HG02588 (cell line): ENCODE data around the gene SETBP1.

Experiments
- ATAC-seq: cut with Tn5 transposase; IDR thresholded peaks from one replicate; pipeline ENCODE4 v1.9.1; 2021; ENCODE audit warnings: mild to moderate bottlenecking, moderate library complexity; ENCODE audit not compliant: unreplicated experiment

The SETBP1 gene

GRCh38 chr18:45055811-45056210, 375.1 kb downstream of the SETBP1 start:
- ATAC-seq, result no peak

GRCh38 chr18:45056926-45057325, 376.2 kb downstream of the SETBP1 start:
- no peak for ATAC-seq

- ATAC-seq, result no peak
Measured at GRCh38 chr18:45057955-45058600, 377.4 kb downstream of the SETBP1 start.

GRCh38 chr18:45059695-45060094, 379.0 kb downstream of the SETBP1 start:
- ATAC-seq, result no peak

GRCh38 chr18:45060102-45060501, 379.4 kb downstream of the SETBP1 start:
- ATAC-seq, result no peak

GRCh38 chr18:45061359-45061758, 380.7 kb downstream of the SETBP1 start:
- ATAC-seq, result no peak

GRCh38 chr18:45063246-45064038, 382.8 kb downstream of the SETBP1 start:
- no peak for ATAC-seq

- no peak for ATAC-seq
Measured at GRCh38 chr18:45066210-45066609, 385.5 kb downstream of the SETBP1 start.

GRCh38 chr18:45066886-45067285, 386.2 kb downstream of the SETBP1 start:
- ATAC-seq, result no peak

- ATAC-seq, result no peak
Measured at GRCh38 chr18:45068400-45069094, 387.9 kb downstream of the SETBP1 start.

- no peak for ATAC-seq
Measured at GRCh38 chr18:45069546-45069945, 388.9 kb downstream of the SETBP1 start.

GRCh38 chr18:45071956-45072355, 391.3 kb downstream of the SETBP1 start:
- no peak for ATAC-seq

GRCh38 chr18:45073556-45073955, 392.9 kb downstream of the SETBP1 start:
- no peak for ATAC-seq

- no peak for ATAC-seq
Measured at GRCh38 chr18:45081566-45082181, 401.0 kb downstream of the SETBP1 start.

GRCh38 chr18:45083226-45083855, 402.7 kb downstream of the SETBP1 start:
- no peak for ATAC-seq

GRCh38 chr18:45084206-45084605, 403.5 kb downstream of the SETBP1 start:
- ATAC-seq, result no peak

- no peak for ATAC-seq
Measured at GRCh38 chr18:45085916-45086624, 405.4 kb downstream of the SETBP1 start.

- no peak for ATAC-seq
Measured at GRCh38 chr18:45086777-45087176, 406.1 kb downstream of the SETBP1 start.

- ATAC-seq, result no peak
Measured at GRCh38 chr18:45090526-45091140, 409.9 kb downstream of the SETBP1 start.
